K562 (cell line): ENCODE results near the gene WWOX. TPM values are rescaled to one million over a fixed set of nuclear protein-coding genes. Genes with fewer than 3 reads are reported as not detected.

ENCODE experiments used
- CCAR2 ChIP-seq: fragments of 200-400 bp; formaldehyde crosslinking; IDR thresholded peaks from 2 replicates; pipeline ENCODE4 v1.6.1; 2017; ENCODE audit warnings: mild to moderate bottlenecking, low read depth, low read length
- CEBPB ChIP-seq: fragments of 450-650 bp; IDR thresholded peaks from 2 replicates; pipeline ENCODE4 v1.6.1; 2016; ENCODE audit warnings: missing genetic modification characterization, missing compliant biosample characterization
- EP400 ChIP-seq: fragments of 450-650 bp; IDR thresholded peaks from 2 replicates; pipeline ENCODE4 v1.6.1; 2017; ENCODE audit warnings: antibody characterized with exemption, mild to moderate bottlenecking, moderate library complexity
- ETV1 ChIP-seq: fragments of 450-650 bp; conservative IDR thresholded peaks from 2 replicates; pipeline ENCODE4 v1.6.1; 2016; ENCODE audit warnings: missing genetic modification characterization, control low read depth, low read depth, missing compliant biosample characterization
- FOXP1 ChIP-seq: sonication (generic); formaldehyde crosslinking; IDR thresholded peaks from 2 replicates; pipeline ENCODE4 v1.8.0; 2022; ENCODE audit warnings: mild to moderate bottlenecking, missing genetic modification reagents
- GATA2 ChIP-seq: sonication (generic); formaldehyde crosslinking; IDR thresholded peaks from 2 replicates; pipeline ENCODE4 v1.4.0; 2020; ENCODE audit warnings: mild to moderate bottlenecking, missing genetic modification reagents
- HCFC1 ChIP-seq: IDR thresholded peaks from 2 replicates; pipeline ENCODE4 v1.6.1; 2012; ENCODE audit warnings: low read depth, low read length, improper control_type of control experiment
- HDAC2 ChIP-seq: fragments of 450-650 bp; IDR thresholded peaks from 2 replicates; pipeline ENCODE4 v1.6.1; 2016; ENCODE audit warnings: mild to moderate bottlenecking
- KAT7 ChIP-seq: sonication (generic); formaldehyde crosslinking; IDR thresholded peaks from 2 replicates; pipeline ENCODE4 v1.8.0; 2022; ENCODE audit warnings: missing genetic modification reagents, mild to moderate bottlenecking, borderline replicate concordance
- KLF13 ChIP-seq: fragments of 450-650 bp; IDR thresholded peaks from 2 replicates; pipeline ENCODE4 v1.6.1; 2016; ENCODE audit warnings: missing genetic modification characterization, low read depth, mild to moderate bottlenecking, missing compliant biosample characterization, moderate library complexity, borderline replicate concordance
- MEIS2 ChIP-seq: fragments of 450-650 bp; IDR thresholded peaks from 2 replicates; pipeline ENCODE4 v1.6.1; 2014; ENCODE audit warnings: mild to moderate bottlenecking; ENCODE audit not compliant: partially characterized antibody
- NRF1 ChIP-seq, 2 experiments: fragments of 450-650 bp; IDR thresholded peaks in 1 of 2; conservative IDR thresholded peaks in 1 of 2; 2 replicates each; pipeline ENCODE4 v1.6.1; 2014; ENCODE audit warnings: mild to moderate bottlenecking in 2 of 2
- POLR2H ChIP-seq: IDR thresholded peaks from 2 replicates; pipeline ENCODE4 v1.6.1; 2016; ENCODE audit warnings: missing genetic modification characterization, low read depth, mild to moderate bottlenecking, control low read depth, missing compliant biosample characterization, moderate library complexity
- RCOR1 ChIP-seq, 2 experiments: IDR thresholded peaks; 2 replicates each; pipeline ENCODE4 v1.6.1; 2012; ENCODE audit warnings: low read depth in 2 of 2, low read length in 2 of 2, borderline replicate concordance in 1 of 2, improper control_type of control experiment in 1 of 2
- SPI1 ChIP-seq: IDR thresholded peaks from 2 replicates; pipeline ENCODE4 v1.6.1; 2011; ENCODE audit warnings: low read depth, low read length, control low read depth, borderline replicate concordance
- ZNF143 ChIP-seq: sonication (generic); formaldehyde crosslinking; IDR thresholded peaks from 2 replicates; pipeline ENCODE4 v1.9.0; 2022; ENCODE audit warnings: mild to moderate bottlenecking, missing genetic modification reagents
- ZNF561 ChIP-seq: fragments of 450-650 bp; formaldehyde crosslinking; conservative IDR thresholded peaks from 2 replicates; pipeline ENCODE4 v1.4.0; 2020; ENCODE audit warnings: mild to moderate bottlenecking, moderate library complexity
- ZNF778 ChIP-seq: fragments of 450-650 bp; formaldehyde crosslinking; IDR thresholded peaks from 2 replicates; pipeline ENCODE4 v1.4.0; 2020; ENCODE audit warnings: mild to moderate bottlenecking, moderate library complexity
- polyA plus RNA-seq, 8 experiments: library from polyadenylated mRNA; depleted of rRNA in 4 of 8; stranded (reverse) in 5 of 8; unstranded in 3 of 8; fragments of >200 nt; fragmentation: Nextera tagmentation in 2 of 8; fragmentation: Illumina TruSeq in 1 of 8; extraction: Ambion mirVana in 2 of 8; extraction: Trizol in 1 of 8; gene quantifications; 2 replicates each; pipeline versions ENCODE4 v1.2.1 to v1.2.3, GENCODE V29; 2011 to 2014; ENCODE audit warnings: inconsistent platforms in 1 of 8, missing spikeins in 1 of 8
- total RNA-seq, 7 experiments: library from RNA; depleted of rRNA in 6 of 7; stranded (reverse); fragments of >200 nt in 6 of 7; fragmentation: Illumina TruSeq in 2 of 7; extraction: Trizol in 2 of 7; gene quantifications; 2 replicates each; pipeline versions ENCODE4 v1.2.1 to v1.2.3, GENCODE V29; 2011 to 2021; ENCODE audit warnings: low replicate concordance in 1 of 7
- TF ChIP-seq, protein P1 (sequence below), 2 experiments: fragments of 150-350 bp in 1 of 2; IDR thresholded peaks; 2 replicates each; pipeline ENCODE4 v1.6.1; 2012 to 2016; ENCODE audit warnings: low read depth in 2 of 2, low read length in 2 of 2, mild to moderate bottlenecking in 1 of 2, moderate library complexity in 1 of 2
- TF ChIP-seq, protein P2 (sequence below): fragments of 450-650 bp; conservative IDR thresholded peaks from 2 replicates; pipeline ENCODE4 v1.6.1; 2016; ENCODE audit warnings: missing genetic modification characterization, low read depth, mild to moderate bottlenecking, control low read depth, missing compliant biosample characterization
- TF ChIP-seq, protein P3 (sequence below): fragments of 250-450 bp; sonication (Bioruptor Pico); IDR thresholded peaks from 2 replicates; pipeline ENCODE4 v1.8.0; 2021; ENCODE audit warnings: mild to moderate bottlenecking, moderate library complexity

The WWOX gene
- total and polyA plus RNA-seq, 9 of the 15 experiments (the other 6 are each of a cell fraction or from before 2014, with no cell fraction given): 1.6 to 22.7 (median 8.1) TPM

DNA sequence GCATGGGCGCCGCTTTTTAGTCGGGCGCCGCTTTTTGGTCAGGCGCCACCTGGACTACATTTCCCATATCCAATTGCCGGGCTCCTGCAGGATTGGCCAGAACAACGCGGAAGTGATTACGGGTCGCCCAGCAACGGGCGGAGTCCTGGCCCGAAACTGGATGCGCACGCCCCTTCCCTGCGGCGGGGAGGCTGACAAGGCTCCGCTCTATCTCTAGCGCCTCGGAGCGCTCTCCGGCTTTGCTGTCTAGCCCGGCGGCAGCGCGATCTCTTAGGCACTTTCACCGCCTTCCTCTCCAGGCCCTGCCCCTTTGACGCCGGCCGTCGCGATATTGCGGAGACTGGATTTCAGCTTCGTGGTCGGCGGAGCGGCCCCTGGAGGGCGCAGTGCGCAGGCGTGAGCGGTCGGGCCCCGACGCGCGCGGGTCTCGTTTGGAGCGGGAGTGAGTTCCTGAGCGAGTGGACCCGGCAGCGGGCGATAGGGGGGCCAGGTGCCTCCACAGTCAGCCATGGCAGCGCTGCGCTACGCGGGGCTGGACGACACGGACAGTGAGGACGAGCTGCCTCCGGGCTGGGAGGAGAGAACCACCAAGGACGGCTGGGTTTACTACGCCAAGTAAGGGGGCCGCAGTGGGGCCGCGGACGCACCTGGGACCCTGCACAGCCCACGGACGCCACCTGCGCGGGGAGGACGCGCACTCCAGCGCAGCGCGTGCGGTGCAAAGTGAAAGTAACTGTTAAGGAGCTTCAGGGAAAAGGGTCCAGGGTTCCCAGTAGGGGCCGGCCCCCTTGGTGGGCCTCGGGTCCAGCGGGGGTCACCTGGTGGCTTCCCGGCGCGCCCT lies at the start of gene WWOX (continued):
- TF ChIP-seq, protein P1, sequence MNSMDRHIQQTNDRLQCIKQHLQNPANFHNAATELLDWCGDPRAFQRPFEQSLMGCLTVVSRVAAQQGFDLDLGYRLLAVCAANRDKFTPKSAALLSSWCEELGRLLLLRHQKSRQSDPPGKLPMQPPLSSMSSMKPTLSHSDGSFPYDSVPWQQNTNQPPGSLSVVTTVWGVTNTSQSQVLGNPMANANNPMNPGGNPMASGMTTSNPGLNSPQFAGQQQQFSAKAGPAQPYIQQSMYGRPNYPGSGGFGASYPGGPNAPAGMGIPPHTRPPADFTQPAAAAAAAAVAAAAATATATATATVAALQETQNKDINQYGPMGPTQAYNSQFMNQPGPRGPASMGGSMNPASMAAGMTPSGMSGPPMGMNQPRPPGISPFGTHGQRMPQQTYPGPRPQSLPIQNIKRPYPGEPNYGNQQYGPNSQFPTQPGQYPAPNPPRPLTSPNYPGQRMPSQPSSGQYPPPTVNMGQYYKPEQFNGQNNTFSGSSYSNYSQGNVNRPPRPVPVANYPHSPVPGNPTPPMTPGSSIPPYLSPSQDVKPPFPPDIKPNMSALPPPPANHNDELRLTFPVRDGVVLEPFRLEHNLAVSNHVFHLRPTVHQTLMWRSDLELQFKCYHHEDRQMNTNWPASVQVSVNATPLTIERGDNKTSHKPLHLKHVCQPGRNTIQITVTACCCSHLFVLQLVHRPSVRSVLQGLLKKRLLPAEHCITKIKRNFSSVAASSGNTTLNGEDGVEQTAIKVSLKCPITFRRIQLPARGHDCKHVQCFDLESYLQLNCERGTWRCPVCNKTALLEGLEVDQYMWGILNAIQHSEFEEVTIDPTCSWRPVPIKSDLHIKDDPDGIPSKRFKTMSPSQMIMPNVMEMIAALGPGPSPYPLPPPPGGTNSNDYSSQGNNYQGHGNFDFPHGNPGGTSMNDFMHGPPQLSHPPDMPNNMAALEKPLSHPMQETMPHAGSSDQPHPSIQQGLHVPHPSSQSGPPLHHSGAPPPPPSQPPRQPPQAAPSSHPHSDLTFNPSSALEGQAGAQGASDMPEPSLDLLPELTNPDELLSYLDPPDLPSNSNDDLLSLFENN (IDR thresholded peaks at IDR 0.05; ENCODE audit: low read depth in 2 of 2, low read length in 2 of 2): no peak
- TF ChIP-seq CEBPB (tag) (no peak), FOXP1 (CRISPR knock-in tag) (peak; percentile 73; the same call in 1 of the 2 replicates), ZNF561 (no peak), ETV1 (tag) (no peak), POLR2H (tag) (peak; percentile 4; the same call in 1 of the 2 replicates), ZNF778 (CRISPR knock-in tag) (no peak), SPI1 (0 out of 2 replicates have a peak, but pooled peaks have one; percentile 27), CCAR2 (no peak), EP400 (peak; percentile 52; the same call in 1 of the 2 replicates), HCFC1 (peak; percentile 86), HDAC2 (no peak), NRF1 (conservative IDR thresholded peaks at IDR 0.05 in 1 of 2, IDR thresholded peaks at IDR 0.05 in 1 of 2) (peak; percentile 97 to 98), KLF13 (peak; percentile 87; the same call in 1 of the 2 replicates), RCOR1 (IDR thresholded peaks at IDR 0.05; ENCODE audit: borderline replicate concordance in 1 of 2, low read depth in 2 of 2, low read length in 2 of 2) (peak; percentile 16 to 69; a peak in 2 of 4 replicates), KAT7 (no peak), MEIS2 (peak; percentile 88), GATA2 (peak; percentile 49; the same call in 1 of the 2 replicates), ZNF143 (CRISPR knock-in tag) (peak; percentile 78)
- TF ChIP-seq, protein P2, sequence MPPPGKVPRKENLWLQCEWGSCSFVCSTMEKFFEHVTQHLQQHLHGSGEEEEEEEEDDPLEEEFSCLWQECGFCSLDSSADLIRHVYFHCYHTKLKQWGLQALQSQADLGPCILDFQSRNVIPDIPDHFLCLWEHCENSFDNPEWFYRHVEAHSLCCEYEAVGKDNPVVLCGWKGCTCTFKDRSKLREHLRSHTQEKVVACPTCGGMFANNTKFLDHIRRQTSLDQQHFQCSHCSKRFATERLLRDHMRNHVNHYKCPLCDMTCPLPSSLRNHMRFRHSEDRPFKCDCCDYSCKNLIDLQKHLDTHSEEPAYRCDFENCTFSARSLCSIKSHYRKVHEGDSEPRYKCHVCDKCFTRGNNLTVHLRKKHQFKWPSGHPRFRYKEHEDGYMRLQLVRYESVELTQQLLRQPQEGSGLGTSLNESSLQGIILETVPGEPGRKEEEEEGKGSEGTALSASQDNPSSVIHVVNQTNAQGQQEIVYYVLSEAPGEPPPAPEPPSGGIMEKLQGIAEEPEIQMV (tag): no peak
- TF ChIP-seq, protein P3, sequence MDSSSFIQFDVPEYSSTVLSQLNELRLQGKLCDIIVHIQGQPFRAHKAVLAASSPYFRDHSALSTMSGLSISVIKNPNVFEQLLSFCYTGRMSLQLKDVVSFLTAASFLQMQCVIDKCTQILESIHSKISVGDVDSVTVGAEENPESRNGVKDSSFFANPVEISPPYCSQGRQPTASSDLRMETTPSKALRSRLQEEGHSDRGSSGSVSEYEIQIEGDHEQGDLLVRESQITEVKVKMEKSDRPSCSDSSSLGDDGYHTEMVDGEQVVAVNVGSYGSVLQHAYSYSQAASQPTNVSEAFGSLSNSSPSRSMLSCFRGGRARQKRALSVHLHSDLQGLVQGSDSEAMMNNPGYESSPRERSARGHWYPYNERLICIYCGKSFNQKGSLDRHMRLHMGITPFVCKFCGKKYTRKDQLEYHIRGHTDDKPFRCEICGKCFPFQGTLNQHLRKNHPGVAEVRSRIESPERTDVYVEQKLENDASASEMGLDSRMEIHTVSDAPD (CRISPR knock-in tag): no peak
